D721Med (cell line): Measurements from ENCODE around the gene RND3.

Experiments
- DNase-seq: peaks from one replicate; pipeline ENCODE4 v3.0.0; 2011; ENCODE audit warnings: low spot score; ENCODE audit not compliant: insufficient read length
- FAIRE-seq: peaks from 2 replicates; lab custom pipeline; 2011; peaks lifted over from hg19 to GRCh38; lab: Jason Lieb, UNC
- TF ChIP-seq, protein P1 (sequence below): IDR thresholded peaks from 2 replicates; pipeline ENCODE4 v1.5.1; 2012; ENCODE audit warnings: mild to moderate bottlenecking, control low read depth; ENCODE audit not compliant: insufficient read depth; ENCODE audit errors: missing control alignments

Gene RND3

DNA sequence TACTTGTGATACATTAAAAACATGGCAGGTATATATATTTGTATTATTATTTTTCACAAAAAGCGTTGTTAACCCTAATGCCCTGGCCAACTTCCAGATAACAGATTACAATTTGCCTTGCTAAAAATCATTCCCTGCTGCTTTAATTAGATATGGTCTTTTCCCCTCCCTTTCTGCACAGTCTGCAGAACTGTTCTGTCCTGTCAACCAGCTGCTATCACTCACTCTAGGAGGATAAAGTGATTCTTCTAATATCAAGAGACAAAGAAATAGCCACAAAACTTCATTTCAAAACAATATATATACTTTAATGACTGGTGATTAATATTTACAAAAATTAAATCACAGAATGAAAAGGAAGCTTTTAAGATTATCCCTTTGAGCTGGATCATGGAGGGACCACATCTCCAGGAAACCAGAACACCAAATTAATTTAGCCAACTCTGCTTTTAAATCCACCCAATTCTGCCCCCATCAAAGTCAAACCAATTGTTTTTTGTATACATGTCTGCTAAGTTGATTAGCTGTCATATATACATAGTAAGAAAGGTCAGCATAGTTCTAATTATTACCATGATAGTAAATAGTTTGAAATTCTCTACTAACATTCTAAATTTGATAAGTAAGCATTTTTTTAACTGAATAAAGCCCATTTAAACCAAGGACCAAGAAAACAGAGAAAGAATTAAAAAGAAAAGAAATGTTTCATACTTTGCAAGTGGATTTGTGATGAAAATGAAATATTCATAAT lies 55.7 kb downstream of the RND3 start:
- TF ChIP-seq, protein P1, sequence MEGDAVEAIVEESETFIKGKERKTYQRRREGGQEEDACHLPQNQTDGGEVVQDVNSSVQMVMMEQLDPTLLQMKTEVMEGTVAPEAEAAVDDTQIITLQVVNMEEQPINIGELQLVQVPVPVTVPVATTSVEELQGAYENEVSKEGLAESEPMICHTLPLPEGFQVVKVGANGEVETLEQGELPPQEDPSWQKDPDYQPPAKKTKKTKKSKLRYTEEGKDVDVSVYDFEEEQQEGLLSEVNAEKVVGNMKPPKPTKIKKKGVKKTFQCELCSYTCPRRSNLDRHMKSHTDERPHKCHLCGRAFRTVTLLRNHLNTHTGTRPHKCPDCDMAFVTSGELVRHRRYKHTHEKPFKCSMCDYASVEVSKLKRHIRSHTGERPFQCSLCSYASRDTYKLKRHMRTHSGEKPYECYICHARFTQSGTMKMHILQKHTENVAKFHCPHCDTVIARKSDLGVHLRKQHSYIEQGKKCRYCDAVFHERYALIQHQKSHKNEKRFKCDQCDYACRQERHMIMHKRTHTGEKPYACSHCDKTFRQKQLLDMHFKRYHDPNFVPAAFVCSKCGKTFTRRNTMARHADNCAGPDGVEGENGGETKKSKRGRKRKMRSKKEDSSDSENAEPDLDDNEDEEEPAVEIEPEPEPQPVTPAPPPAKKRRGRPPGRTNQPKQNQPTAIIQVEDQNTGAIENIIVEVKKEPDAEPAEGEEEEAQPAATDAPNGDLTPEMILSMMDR = no peak
- no peak for FAIRE-seq
- no peak for DNase-seq

DNA sequence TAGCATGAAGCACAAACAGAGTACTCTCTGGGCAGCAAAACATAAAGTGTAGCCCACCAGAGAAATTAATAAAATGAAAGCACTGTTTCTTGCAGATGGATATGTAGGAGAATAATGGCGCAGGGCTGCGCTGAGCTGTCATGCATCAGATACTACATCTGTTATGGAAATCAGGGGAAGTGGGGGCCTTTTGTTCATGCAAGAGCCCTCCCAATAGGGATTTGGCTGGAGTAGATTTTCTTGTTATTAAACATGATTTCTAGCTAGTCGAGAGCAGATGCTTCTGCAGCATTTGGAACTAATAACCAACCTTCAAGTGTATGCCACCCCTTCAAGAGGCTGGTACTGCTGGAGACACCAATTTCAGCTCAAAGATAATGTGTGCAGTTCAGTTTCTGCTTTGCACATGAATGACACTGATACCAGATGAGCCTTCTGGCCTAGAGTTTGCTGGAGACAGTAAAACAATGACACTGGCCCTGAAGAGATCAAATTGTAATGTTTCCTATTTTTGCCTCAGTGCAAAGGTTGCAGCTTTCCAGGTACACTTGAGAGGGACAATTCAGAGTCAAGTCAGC lies 58.0 kb downstream of the RND3 start:
- no peak for DNase-seq
- no peak for FAIRE-seq
- TF ChIP-seq, protein P1 = no peak

DNA sequence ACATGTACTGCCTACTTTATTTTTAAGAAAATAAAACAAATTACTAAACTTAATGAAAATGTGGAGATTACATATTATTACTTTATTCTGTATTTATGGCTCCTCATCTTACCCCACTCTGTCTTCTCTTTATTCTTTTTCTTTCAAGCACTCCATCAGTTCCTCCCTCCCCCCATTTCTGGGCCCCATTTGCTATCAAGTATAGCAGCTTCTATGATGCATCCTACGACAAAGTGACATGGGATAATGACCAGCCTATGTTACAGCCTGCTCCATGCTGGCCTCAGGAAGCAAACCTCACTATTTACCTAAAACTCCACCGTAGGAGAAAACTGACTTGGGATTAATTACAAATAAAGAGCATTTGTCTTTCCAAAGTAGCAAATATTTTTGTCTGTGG lies 58.8 kb downstream of the RND3 start:
- no peak for DNase-seq
- FAIRE-seq = no peak
- TF ChIP-seq, protein P1 = no peak

DNA sequence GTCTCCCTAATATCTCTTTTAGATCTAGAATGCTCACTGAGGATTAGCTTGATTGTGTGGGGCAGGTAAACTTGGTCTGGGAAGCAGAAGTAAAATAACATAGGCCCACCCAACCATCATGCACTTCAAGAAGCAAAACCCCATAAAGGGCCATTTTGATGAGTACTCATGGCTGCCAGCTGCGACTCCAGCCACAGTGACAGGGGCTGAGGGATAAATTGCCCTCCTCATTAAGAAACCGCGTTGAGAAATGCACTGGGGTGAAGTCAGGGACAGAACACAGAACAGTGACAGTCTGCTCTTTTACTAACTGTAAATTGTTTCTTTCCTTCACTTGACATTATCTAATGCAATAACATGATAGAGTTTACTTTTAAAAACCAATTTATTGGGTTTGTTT lies 60.2 kb downstream of the RND3 start:
- TF ChIP-seq, protein P1 = no peak
- no peak for FAIRE-seq
- no peak for DNase-seq

DNA sequence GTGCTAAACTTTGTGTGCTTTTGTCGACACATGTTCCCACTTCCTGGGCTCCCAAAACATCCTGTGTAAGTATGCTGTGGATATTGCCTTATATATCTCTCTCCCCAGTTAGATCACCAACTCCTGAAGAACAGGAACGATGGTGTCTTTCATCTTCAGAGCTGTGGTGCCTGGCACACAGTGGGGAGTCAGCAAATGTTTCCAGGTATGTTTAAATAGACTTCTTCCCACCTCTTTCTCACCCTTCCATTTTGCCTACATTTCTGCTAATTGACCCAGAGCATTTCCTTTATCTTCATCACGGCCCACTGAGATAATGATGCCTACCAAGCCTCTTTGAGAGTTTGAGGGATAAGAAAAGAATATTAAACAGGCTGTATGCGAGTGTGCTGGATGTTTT lies 60.7 kb downstream of the RND3 start:
- TF ChIP-seq, protein P1 = no peak
- no peak for FAIRE-seq
- no peak for DNase-seq

DNA sequence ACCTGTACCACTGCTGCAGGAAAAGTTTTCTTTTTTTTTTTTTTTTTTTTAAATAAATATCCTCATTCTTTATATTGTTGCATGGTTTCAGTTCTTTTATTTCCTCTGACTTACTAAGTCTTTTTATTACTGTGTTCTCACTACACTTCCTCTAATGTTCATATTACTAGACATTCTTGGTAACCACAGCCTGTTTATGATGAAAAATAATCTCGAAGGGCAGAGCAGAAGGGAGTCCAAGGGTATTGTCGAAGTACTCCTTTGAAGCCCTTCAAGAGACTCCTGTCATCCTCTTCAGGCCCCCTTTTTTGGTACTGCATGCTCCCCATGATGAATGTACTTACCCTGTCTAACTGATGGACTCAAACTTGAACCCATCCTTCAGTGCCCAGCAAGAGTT lies 61.2 kb downstream of the RND3 start:
- FAIRE-seq (no peak), DNase-seq (no peak)
- TF ChIP-seq, protein P1 = no peak

DNA sequence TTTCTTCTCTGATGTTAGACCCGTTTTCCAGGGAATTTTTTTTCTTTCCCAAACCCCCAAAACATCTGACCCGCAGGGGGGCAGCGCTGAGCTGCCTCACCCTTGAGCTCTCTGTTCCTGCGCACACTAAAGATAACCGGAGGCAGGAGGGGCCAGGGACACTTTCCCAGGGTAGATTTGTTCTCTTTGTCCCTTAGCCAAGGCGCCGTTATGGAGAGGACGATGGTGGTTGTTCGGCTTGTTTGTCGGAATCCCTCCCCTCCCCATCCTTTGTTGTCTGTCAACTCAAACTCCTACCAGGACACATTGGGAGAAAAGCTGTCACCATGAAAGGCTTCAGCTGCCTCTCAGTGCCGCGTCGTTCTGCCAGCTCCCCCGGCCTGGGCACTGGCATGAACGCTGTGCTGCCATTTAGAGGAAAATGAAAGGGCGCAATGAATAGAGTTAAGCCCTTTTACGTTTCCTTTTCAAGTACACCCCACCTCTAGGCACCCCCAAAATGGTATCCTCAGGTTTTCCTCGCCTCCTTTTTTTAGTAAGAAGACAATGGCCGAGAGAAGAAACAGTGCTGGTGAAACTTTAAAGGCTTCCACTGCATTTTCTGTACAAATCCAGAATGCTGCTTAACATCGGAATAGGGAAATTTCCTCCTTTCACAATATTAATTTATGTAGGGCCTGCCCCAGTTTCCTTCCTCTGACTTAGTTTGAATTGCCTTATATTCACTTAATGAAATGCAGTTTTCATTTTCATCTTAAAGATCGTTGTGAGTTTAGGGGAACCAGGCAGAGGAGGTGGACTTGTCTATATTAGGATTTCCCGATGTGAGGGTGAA lies 62.1 kb downstream of the RND3 start:
- TF ChIP-seq, protein P1 = no peak
- no peak for DNase-seq
- FAIRE-seq = no peak
